Psoas muscle (tissue), 8 donors: ENCODE measurements around the gene PDE6C. TPM values are rescaled to one million over a fixed set of nuclear protein-coding genes. Genes with fewer than 3 reads are reported as not detected.

Source experiments
- ATAC-seq, 4 donors: fragments of 200-7000 bp; cut with Tn5 transposase; one replicate each; pipeline ENCODE4 v1.9.1; 2020; ENCODE audit warnings: moderate library complexity in 3 of 4, mild to moderate bottlenecking in 2 of 4
- DNase-seq, 2 donors: peaks; one replicate each; pipeline ENCODE4 v3.0.0-alpha.2; 2020
- H3K27ac ChIP-seq: fragments of 200-600 bp; one replicate; pipeline ENCODE4 v1.8.0; 2022
- H3K27me3 ChIP-seq, 3 donors: fragments of 200-600 bp in 1 of 3; one replicate each; pipeline versions ENCODE4 v1.6.1 to v1.8.0; 2013 to 2022; ENCODE audit warnings: low read length in 2 of 3, mild to moderate bottlenecking in 2 of 3, moderate library complexity in 1 of 3; ENCODE audit not compliant: insufficient read depth in 3 of 3
- H3K36me3 ChIP-seq, 2 donors: fragments of 200-600 bp in 1 of 2; one replicate each; pipeline versions ENCODE4 v1.6.1 to v1.8.0; 2013 to 2022; ENCODE audit warnings: low read depth in 1 of 2, mild to moderate bottlenecking in 1 of 2, moderate library complexity in 1 of 2; ENCODE audit not compliant: insufficient read depth in 1 of 2
- H3K4me1 ChIP-seq: fragments of 200-600 bp; one replicate; pipeline ENCODE4 v1.8.0; 2022
- H3K4me3 ChIP-seq: fragments of 200-600 bp; one replicate; pipeline ENCODE4 v1.8.0; 2022; ENCODE audit warnings: mild to moderate bottlenecking
- H3K9me3 ChIP-seq: fragments of 200-600 bp; one replicate; pipeline ENCODE4 v1.8.0; 2022
- CTCF ChIP-seq: fragments of 200-600 bp; IDR thresholded peaks from one replicate; pipeline ENCODE4 v1.8.0; 2022; ENCODE audit warnings: antibody characterized with exemption
- WGBS, 3 donors: extraction: QIAGEN DNeasy Blood & Tissue Kit; methylation state at CpG; one replicate each; pipeline versions ENCODE4 v1.1.6 to v1.1.7; 2013; 5-methylcytosine and 5-hydroxymethylcytosine counted together
- intact Hi-C, 2 donors: fragments of 100-400 bp; cut with DNase I; formaldehyde crosslinking; loops; one replicate each; pipeline versions ENCODE4 v1.11.0 to v1.14.2; 2022
- polyA plus RNA-seq, 3 donors: library from polyadenylated mRNA; stranded (reverse); fragments of 200-250 nt; gene quantifications; one replicate each; pipeline ENCODE4 v1.2.3, GENCODE V29; 2013
- total RNA-seq, 4 donors: library from RNA; stranded (reverse); fragmentation: NEBNext Ultra II Directional in 2 of 4; extraction: Animal tissue kit (Norgen Biotek cat#: 25700) in 2 of 4; gene quantifications; one replicate each; pipeline versions ENCODE4 v1.2.1 to v1.2.4, GENCODE V29; 2021 to 2023
- donor health status: healthy with polysubstance abuse.
- donor health status: DM: no; HTN: no; CAD: no; lungs with moderate emphysema.
- donor health status: Bipolar disorder and iron deficiency.
- donor health status: healthy.
- donor health status: DM: yes; HTN: yes; CAD: no.
- donor health status: DM: no; HTN: no; CAD: no.
- donor health status: DM: no; HTN: no; CAD: no.
- donor health status: DM: yes; HTN: yes; CAD: no.

Gene PDE6C
- total and polyA plus RNA-seq, 7 donors = not detected

- intact Hi-C loops = no loop called here
- Histone ChIP-seq H3K36me3 (no peaks in the 10 kb centered on the region), H3K4me1 (no peaks in the 10 kb centered on the region), H3K4me3 (no peak overlapping the region), H3K27me3 (peaks cover 0 to 3% (median 0%) of the 10 kb centered on the region in 3 donors), H3K27ac (no peak overlapping the region), H3K9me3 (no peaks in the 10 kb centered on the region)
- DNase-seq = no peak
- 82 to 93% (median 83%) methylated on average over 1 of the region's 1 CpG for WGBS, 3 donors
- no peak for ATAC-seq
- no peak for TF ChIP-seq CTCF
These were observed 10.6 kb downstream of the PDE6C start for GRCh38 chr10:93622942-93623341.

- Histone ChIP-seq H3K4me3 (no peak overlapping the region), H3K27ac (no peak overlapping the region), H3K9me3 (no peaks in the 10 kb centered on the region), H3K4me1 (no peaks in the 10 kb centered on the region), H3K27me3 (peaks cover 0 to 3% (median 0%) of the 10 kb centered on the region in 3 donors), H3K36me3 (no peaks in the 10 kb centered on the region)
- 85 to 86% (median 85%) methylated on average over 4 of the region's 4 CpGs for WGBS, 3 donors
- no peak for ATAC-seq
- DNase-seq = no peak
- intact Hi-C loops = no loop called here
- TF ChIP-seq CTCF = no peak
These were observed 16.5 kb downstream of the PDE6C start for GRCh38 chr10:93628858-93629257.

- DNase-seq = no peak
- Histone ChIP-seq H3K4me1 (no peaks in the 10 kb centered on the region), H3K27me3 (peaks cover 0 to 3% (median 0%) of the 10 kb centered on the region in 3 donors), H3K27ac (no peak overlapping the region), H3K36me3 (no peaks in the 10 kb centered on the region), H3K9me3 (no peaks in the 10 kb centered on the region), H3K4me3 (no peak overlapping the region)
- intact Hi-C loops = no loop called here
- WGBS, 3 donors = 63 to 70% (median 63%) methylated on average over 7 of the region's 7 CpGs
- TF ChIP-seq CTCF = no peak
- no peak for ATAC-seq
These were observed 17.4 kb downstream of the PDE6C start for GRCh38 chr10:93629647-93630305.

- TF ChIP-seq CTCF = no peak
- no peaks in the 10 kb centered on the region for H3K9me3 ChIP-seq
- H3K36me3 ChIP-seq = no peaks in the 10 kb centered on the region
- intact Hi-C loops = no loop called here
- DNase-seq (no peak), ATAC-seq (no peak)
- H3K27ac ChIP-seq = no peak overlapping the region
- no peak overlapping the region for H3K4me3 ChIP-seq
- no peaks in the 10 kb centered on the region for H3K4me1 ChIP-seq
- WGBS, 3 donors = 63 to 68% (median 67%) methylated on average over 15 of the region's 15 CpGs
- H3K27me3 ChIP-seq = peaks cover 0 to under 1% (median 0%) of the 10 kb centered on the region in 3 donors
These were observed 18.6 kb downstream of the PDE6C start for GRCh38 chr10:93630625-93631557.
